GM06990 (cell line): ENCODE data around the gene RTTN.

Source experiments
- DNase-seq: peaks from one replicate; pipeline ENCODE4 v3.0.0-alpha.2; 2011; ENCODE audit not compliant: insufficient read length; ENCODE audit errors: extremely low read depth
- H3K27me3 ChIP-seq: replicated peaks from 2 replicates; pipeline ENCODE4 v1.6.0; 2011; ENCODE audit warnings: low read length; ENCODE audit not compliant: control insufficient read depth, insufficient read depth
- H3K36me3 ChIP-seq: 2 replicates; pipeline ENCODE4 v1.5.1; 2011; ENCODE audit warnings: low read length; ENCODE audit not compliant: control insufficient read depth, insufficient read depth
- H3K4me3 ChIP-seq: replicated peaks from 2 replicates; pipeline ENCODE4 v1.5.1; 2011; ENCODE audit warnings: low read depth, mild to moderate bottlenecking, control low read depth, low read length
- TF ChIP-seq, protein P1 (sequence below): IDR thresholded peaks from 2 replicates; pipeline ENCODE4 v1.5.1; 2011; ENCODE audit warnings: low read length, control low read depth, mild to moderate bottlenecking, inconsistent platforms; ENCODE audit not compliant: insufficient read depth, poor library complexity, severe bottlenecking

Gene RTTN

DNA sequence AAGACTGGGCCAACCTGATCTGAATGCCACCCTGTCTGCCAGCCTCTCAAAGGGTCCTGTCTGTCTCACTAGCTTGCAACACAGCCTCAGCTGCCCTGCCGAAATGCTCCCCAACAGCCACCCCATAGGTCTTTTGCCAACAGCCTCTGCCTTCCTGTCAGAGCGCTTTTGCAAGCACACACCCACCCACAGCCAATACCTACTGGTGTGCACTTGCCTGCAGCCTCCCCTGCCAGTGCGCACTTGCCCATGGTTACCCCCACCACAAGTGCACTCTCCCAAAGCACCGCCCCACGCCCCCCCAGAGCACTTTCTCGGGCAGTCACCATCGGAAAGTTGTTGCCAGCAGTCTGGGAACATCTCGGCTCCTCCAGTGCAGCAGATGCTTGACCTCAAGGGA is 48.6 kb downstream of the RTTN start:
- Histone ChIP-seq H3K27me3 (no peaks in the 10 kb centered on the region), H3K4me3 (no peak overlapping the region), H3K36me3 (peaks cover 3% of the 10 kb centered on the region)
- TF ChIP-seq, protein P1, sequence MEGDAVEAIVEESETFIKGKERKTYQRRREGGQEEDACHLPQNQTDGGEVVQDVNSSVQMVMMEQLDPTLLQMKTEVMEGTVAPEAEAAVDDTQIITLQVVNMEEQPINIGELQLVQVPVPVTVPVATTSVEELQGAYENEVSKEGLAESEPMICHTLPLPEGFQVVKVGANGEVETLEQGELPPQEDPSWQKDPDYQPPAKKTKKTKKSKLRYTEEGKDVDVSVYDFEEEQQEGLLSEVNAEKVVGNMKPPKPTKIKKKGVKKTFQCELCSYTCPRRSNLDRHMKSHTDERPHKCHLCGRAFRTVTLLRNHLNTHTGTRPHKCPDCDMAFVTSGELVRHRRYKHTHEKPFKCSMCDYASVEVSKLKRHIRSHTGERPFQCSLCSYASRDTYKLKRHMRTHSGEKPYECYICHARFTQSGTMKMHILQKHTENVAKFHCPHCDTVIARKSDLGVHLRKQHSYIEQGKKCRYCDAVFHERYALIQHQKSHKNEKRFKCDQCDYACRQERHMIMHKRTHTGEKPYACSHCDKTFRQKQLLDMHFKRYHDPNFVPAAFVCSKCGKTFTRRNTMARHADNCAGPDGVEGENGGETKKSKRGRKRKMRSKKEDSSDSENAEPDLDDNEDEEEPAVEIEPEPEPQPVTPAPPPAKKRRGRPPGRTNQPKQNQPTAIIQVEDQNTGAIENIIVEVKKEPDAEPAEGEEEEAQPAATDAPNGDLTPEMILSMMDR: no peak
- no peak for DNase-seq

- TF ChIP-seq, protein P1: no peak
Observed at GRCh38 chr18:70154591-70155194, 50.8 kb downstream of the RTTN start.

DNA sequence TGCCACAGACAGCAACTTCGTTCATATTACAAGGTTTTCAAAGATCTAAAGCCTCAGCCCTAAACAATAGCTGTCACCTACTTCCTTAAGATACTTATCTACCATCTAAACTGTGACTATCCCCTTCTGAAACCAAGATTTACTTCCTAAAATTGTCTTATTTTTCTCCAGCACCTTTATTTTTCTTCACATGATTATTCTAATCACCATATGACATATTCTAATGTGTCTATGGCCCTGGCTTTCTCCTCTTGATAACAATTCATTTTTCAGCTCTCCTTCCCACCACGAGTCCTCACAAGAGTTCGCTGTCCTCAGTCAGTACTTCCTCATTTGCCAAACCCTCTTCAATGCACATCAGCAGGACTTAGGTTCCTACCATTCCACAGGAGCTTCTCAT is 53.9 kb downstream of the RTTN start:
- no peak for DNase-seq

More at GRCh38 chr18:70154591-70155194, 50.8 kb downstream of the RTTN start:
- Histone ChIP-seq H3K27me3 (no peaks in the 10 kb centered on the region), H3K4me3 (no peak overlapping the region), H3K36me3 (peaks cover 3% of the 10 kb centered on the region)
- DNase-seq: no peak

DNA sequence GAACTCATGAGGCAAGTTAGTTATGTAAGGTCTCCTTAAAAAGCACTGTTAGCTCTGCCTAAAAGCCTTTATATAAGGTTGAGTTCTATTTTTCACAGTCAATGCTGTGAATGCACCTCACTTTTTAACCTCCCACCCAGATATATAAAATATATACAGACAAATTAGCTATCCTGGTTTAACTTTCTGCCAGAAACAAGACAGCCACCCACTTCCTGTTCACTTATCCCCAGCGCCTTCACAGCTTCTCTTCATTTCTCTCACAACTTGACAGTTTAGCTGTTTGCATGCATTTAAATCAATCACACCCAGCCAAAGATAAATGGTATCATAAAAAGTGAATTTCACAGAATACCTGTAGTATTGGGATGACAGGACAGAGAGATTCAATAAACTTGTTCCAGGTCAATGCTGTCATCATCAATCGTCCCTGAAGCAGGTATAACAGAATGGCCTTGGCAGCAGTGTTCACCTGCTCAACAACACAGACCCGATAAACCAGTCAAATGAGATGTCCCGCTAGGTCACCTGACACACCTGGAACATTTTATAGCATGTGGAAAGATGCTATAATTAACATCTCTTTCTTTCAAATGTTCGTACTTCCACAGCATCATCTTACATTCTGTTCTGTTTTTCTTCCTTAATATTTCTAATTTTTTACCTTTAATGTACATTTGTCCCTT is 55.7 kb downstream of the RTTN start:
- Histone ChIP-seq H3K36me3 (peaks cover 4% of the 10 kb centered on the region), H3K4me3 (no peak overlapping the region), H3K27me3 (no peaks in the 10 kb centered on the region)
- no peak for DNase-seq
- TF ChIP-seq, protein P1: no peak

More for the DNA sequence above, 53.9 kb downstream of the RTTN start:
- Histone ChIP-seq H3K4me3 (no peak overlapping the region), H3K27me3 (no peaks in the 10 kb centered on the region), H3K36me3 (peaks cover 4% of the 10 kb centered on the region)
- TF ChIP-seq, protein P1: no peak

DNA sequence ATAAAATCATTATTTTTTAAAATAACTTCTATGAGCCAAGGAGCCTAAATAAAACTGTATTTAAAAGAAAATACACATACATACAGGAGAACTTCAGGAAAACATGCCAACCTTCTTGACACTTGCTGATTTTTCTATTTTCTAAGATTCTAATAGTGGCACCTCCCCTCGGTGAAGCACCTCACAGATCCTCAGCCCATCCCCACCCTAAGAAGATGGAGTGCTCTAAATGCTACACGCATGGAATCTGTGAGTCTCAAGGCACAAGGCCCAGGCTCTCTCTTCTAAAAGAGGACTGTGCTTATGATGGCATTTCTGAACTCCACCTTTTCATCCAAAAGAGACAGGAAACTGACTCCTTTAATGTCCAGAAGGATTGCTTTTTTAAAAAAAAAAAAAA is 56.3 kb downstream of the RTTN start:
- Histone ChIP-seq H3K4me3 (no peak overlapping the region), H3K27me3 (no peaks in the 10 kb centered on the region), H3K36me3 (peaks cover 5% of the 10 kb centered on the region)
- DNase-seq: no peak
- TF ChIP-seq, protein P1: no peak
